Activated naive CD4-positive, alpha-beta T cell treated with anti-CD3 and anti-CD28 coated beads, Interleukin-2, amount 50 U/mL, for 16 hours (primary cell): ENCODE measurements around the gene SUSD2.
"Not testable (repeated sequence)": the region's sequence is repeated elsewhere in the genome, so short reads cannot be mapped to it uniquely, and the experiment has no call there.

Source experiments
- DNase-seq: peaks from one replicate; pipeline ENCODE4 v3.0.0-alpha.2; 2020

SUSD2 gene

GRCh38 chr22:24181088-24181995 lies at the start of gene SUSD2:
Gene SUSD2, plus strand, starts transcription at chr22:24181487. Its CDS starts 33 bp downstream, at chr22:24181520.
- DNase-seq: peak; percentile 8

- DNase-seq: no peak
Observed at GRCh38 chr22:24133187-24133965, 47.9 kb upstream of the SUSD2 start.

GRCh38 chr22:24134090-24134846 lies 47.0 kb upstream of the SUSD2 start:
- DNase-seq: peak; percentile 74

GRCh38 chr22:24136533-24136932 lies 44.8 kb upstream of the SUSD2 start:
- DNase-seq: not testable (repeated sequence)

GRCh38 chr22:24137595-24137994 lies 43.7 kb upstream of the SUSD2 start:
- DNase-seq: no peak

GRCh38 chr22:24138649-24139420 lies 42.5 kb upstream of the SUSD2 start:
- no peak for DNase-seq

GRCh38 chr22:24140357-24140756 lies 40.9 kb upstream of the SUSD2 start:
- DNase-seq: no peak

- peak; percentile 36 for DNase-seq
Observed at GRCh38 chr22:24141586-24141985, 39.7 kb upstream of the SUSD2 start.

- no peak for DNase-seq
Observed at GRCh38 chr22:24142241-24142640, 39.0 kb upstream of the SUSD2 start.

GRCh38 chr22:24142831-24143230 lies 38.5 kb upstream of the SUSD2 start:
- DNase-seq: no peak

- DNase-seq: no peak
Observed at GRCh38 chr22:24144056-24144777, 37.1 kb upstream of the SUSD2 start.

- DNase-seq: no peak
Observed at GRCh38 chr22:24144778-24145085, 36.6 kb upstream of the SUSD2 start.

- no peak for DNase-seq
Observed at GRCh38 chr22:24145446-24146193, 35.7 kb upstream of the SUSD2 start.

GRCh38 chr22:24146194-24146616 lies 35.1 kb upstream of the SUSD2 start:
- DNase-seq: no peak

- no peak for DNase-seq
Observed at GRCh38 chr22:24146791-24147353, 34.4 kb upstream of the SUSD2 start.

GRCh38 chr22:24147666-24148065 lies 33.6 kb upstream of the SUSD2 start:
- no peak for DNase-seq

- DNase-seq: no peak
Observed at GRCh38 chr22:24148266-24149197, 32.8 kb upstream of the SUSD2 start.

- DNase-seq: no peak
Observed at GRCh38 chr22:24149198-24149590, 32.1 kb upstream of the SUSD2 start.

GRCh38 chr22:24153353-24153752 lies 27.9 kb upstream of the SUSD2 start:
- peak; percentile 33 for DNase-seq

- no peak for DNase-seq
Observed at GRCh38 chr22:24153959-24154358, 27.3 kb upstream of the SUSD2 start.
